ENCODE data around the gene TUBA4B. TPM values are rescaled to one million over a fixed set of nuclear protein-coding genes. Genes with fewer than 3 reads are reported as not detected.

Gene TUBA4B
- total RNA-seq (2021; ENCODE audit: unreplicated experiment) (not detected), Bru-seq, nascent RNA (not detected), BruChase-seq, experiment 1, labeled RNA remaining after a 2-hour chase (not detected), BruChase-seq, experiment 2, labeled RNA remaining after a 6-hour chase (percentile 5 among the genes with signal in this experiment)
- 0.21 TPM for polyA plus RNA-seq (2012; ENCODE audit: insufficient read length)
- long read RNA-seq = 0 reads

DNA sequence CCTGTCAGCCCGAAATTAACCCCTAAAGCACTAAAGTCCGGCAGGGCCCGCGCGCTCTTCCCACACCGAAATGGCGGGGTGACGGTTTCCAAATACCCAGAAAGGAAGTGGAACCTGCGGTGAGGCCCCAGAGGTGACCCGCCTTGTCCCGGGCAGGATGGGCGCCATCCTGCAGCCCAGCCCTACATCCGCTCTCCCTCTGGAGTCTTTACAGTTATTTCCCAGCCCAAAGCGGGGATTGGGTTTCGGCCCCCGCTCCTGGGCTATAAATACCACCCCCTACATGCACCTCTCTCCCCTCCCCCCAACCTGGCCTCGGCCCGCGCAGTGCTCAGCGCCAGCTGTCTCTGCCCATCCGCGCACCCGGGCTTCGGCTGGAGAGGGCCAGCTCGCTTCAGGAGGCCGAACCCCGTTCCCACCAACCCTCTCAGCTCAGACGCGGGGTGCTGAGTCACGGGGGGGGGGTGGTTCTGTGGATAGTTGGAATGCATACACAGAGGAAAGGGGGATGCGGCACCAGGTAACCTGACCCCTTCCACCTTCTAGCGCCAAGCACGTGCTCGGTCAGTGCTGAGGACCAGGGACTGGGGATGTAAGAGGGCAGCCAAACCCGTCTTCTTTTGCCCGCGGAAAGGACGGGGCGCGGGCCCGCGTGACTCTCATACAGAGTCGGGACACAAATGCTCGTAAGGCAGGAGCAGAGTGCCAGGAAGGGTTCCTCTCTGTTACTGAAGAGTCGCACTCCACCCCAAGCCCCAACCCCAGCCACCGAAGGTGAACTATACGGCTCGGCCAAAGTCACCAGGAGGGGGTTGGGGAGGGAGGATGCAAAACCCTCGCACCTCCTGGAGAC lies at the start of gene TUBA4B:
Gene TUBA4B (plus strand): TSS at position 344 of the 853 bp plus-strand sequence. CDS start 165 bp downstream, at position 509.
- Histone ChIP-seq H3K27ac (ENCODE audit: low read length) (no peak within 1 kb of the TSS), H3K9me3 (ENCODE audit: control insufficient read depth, insufficient read depth, low read depth, low read length) (no peaks in the 10 kb centered on the region), H3K4me3 (ENCODE audit: low read depth in 2 of 2, low read length in 2 of 2) (peak within 1 kb of the TSS; percentile 49 to 68), H3K36me3 (ENCODE audit: control insufficient read depth, insufficient read depth, low read length) (no peaks in the 10 kb centered on the region; the same call in 1 of the 2 replicates), H3K27me3 (ENCODE audit: control insufficient read depth, insufficient read depth, low read length) (peaks cover 8% of the 10 kb centered on the region), H3K4me1 (ENCODE audit: control insufficient read depth, insufficient read depth, low read length) (peaks cover 34% of the 10 kb centered on the region)
- intact Hi-C loops (cut with micrococcal nuclease; ENCODE audit: unreplicated experiment) (no loop called here), in situ Hi-C loops (cut with HindIII; ENCODE audit: low pct_unique_long_range_greater_than_20kb, low sequenced_read_pairs) (no loop called here)
- no TSS peak for BruUV-seq (replicated peaks)
- CTCF ChIA-PET = interaction anchor here (0.6 to 1.0 kb wide), 4 partner anchors 9 to 273 kb away, joined by 4 to 14 read pairs (median 6); no protein-coding TSS in a partner anchor
- peak; percentile 47 for ATAC-seq
- POLR2A ChIA-PET = interaction anchor here (0.6 kb wide), 1 partner anchor 21 kb away, joined by 5 read pairs; no protein-coding TSS in a partner anchor
- DNase-seq (ENCODE audit: low read depth, low spot score) = no peak
- TF ChIP-seq TCF7L2 (IDR thresholded peaks at IDR 0.05; ENCODE audit: low read depth, low read length) = no peak

DNA sequence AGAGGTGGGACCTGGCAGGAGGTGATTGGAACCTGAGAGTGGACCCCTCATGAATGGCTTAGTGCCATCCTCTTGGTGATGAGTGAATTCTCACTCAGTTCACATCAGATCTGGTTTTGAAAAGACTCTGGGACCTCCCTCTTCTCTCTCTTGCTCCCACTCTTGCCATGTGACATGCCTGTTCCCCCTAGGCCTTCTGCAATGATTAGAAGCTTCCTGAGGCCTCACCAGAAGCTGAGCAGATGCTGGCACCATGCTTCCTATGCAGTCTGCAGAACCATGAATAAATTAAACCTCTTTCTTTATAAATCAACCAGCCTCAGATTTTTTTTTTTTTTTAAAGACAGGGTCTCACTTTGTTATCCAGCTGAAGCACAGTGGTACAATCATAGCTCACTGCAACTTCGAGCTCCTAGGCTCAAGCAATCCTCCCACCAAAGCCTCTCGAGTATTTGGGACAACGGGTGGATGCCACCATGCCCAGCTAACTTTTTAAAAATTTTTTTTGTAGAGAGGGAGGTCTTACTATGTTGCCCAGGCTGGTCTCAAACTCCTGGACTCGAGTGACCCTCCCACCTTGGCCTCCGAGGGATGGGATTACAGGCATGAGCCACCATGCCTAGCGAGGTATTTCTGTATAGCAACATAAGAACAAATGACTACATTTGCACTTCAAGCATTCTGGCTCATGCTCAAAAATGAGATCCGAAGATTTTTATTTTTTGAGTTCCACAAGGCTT lies 48.4 kb upstream of the TUBA4B start:
- Histone ChIP-seq H3K27ac (ENCODE audit: low read length) (no peak overlapping the region), H3K9me3 (ENCODE audit: control insufficient read depth, insufficient read depth, low read depth, low read length) (no peaks in the 10 kb centered on the region), H3K4me3 (ENCODE audit: low read depth in 2 of 2, low read length in 2 of 2) (no peak overlapping the region), H3K36me3 (ENCODE audit: control insufficient read depth, insufficient read depth, low read length) (0 out of 2 replicates have a peak, but pooled peaks cover 2% of the 10 kb centered on the region), H3K4me1 (ENCODE audit: control insufficient read depth, insufficient read depth, low read length) (peaks cover 16% of the 10 kb centered on the region), H3K27me3 (ENCODE audit: control insufficient read depth, insufficient read depth, low read length) (no peaks in the 10 kb centered on the region)
- intact Hi-C loops (cut with micrococcal nuclease; ENCODE audit: unreplicated experiment) (no loop called here), in situ Hi-C loops (cut with HindIII; ENCODE audit: low pct_unique_long_range_greater_than_20kb, low sequenced_read_pairs) (no loop called here)
- POLR2A ChIA-PET = no interaction called here
- TF ChIP-seq, protein P1, sequence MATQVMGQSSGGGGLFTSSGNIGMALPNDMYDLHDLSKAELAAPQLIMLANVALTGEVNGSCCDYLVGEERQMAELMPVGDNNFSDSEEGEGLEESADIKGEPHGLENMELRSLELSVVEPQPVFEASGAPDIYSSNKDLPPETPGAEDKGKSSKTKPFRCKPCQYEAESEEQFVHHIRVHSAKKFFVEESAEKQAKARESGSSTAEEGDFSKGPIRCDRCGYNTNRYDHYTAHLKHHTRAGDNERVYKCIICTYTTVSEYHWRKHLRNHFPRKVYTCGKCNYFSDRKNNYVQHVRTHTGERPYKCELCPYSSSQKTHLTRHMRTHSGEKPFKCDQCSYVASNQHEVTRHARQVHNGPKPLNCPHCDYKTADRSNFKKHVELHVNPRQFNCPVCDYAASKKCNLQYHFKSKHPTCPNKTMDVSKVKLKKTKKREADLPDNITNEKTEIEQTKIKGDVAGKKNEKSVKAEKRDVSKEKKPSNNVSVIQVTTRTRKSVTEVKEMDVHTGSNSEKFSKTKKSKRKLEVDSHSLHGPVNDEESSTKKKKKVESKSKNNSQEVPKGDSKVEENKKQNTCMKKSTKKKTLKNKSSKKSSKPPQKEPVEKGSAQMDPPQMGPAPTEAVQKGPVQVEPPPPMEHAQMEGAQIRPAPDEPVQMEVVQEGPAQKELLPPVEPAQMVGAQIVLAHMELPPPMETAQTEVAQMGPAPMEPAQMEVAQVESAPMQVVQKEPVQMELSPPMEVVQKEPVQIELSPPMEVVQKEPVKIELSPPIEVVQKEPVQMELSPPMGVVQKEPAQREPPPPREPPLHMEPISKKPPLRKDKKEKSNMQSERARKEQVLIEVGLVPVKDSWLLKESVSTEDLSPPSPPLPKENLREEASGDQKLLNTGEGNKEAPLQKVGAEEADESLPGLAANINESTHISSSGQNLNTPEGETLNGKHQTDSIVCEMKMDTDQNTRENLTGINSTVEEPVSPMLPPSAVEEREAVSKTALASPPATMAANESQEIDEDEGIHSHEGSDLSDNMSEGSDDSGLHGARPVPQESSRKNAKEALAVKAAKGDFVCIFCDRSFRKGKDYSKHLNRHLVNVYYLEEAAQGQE (IDR thresholded peaks at IDR 0.05; ENCODE audit: insufficient read depth in 1 of 2, low read depth in 2 of 2, low read length in 1 of 2) = no peak
- TF ChIP-seq SIN3A (IDR thresholded peaks at IDR 0.05; ENCODE audit: borderline replicate concordance, insufficient read depth, low read depth, low read length) (no peak), TCF7L2 (IDR thresholded peaks at IDR 0.05; ENCODE audit: low read depth, low read length) (no peak)
- TF ChIP-seq, protein P2, sequence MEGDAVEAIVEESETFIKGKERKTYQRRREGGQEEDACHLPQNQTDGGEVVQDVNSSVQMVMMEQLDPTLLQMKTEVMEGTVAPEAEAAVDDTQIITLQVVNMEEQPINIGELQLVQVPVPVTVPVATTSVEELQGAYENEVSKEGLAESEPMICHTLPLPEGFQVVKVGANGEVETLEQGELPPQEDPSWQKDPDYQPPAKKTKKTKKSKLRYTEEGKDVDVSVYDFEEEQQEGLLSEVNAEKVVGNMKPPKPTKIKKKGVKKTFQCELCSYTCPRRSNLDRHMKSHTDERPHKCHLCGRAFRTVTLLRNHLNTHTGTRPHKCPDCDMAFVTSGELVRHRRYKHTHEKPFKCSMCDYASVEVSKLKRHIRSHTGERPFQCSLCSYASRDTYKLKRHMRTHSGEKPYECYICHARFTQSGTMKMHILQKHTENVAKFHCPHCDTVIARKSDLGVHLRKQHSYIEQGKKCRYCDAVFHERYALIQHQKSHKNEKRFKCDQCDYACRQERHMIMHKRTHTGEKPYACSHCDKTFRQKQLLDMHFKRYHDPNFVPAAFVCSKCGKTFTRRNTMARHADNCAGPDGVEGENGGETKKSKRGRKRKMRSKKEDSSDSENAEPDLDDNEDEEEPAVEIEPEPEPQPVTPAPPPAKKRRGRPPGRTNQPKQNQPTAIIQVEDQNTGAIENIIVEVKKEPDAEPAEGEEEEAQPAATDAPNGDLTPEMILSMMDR (IDR thresholded peaks at IDR 0.05) = no peak
- ATAC-seq = no peak
- CTCF ChIA-PET = no interaction called here
- DNase-seq (ENCODE audit: low read depth, low spot score) = no peak
- BruUV-seq (replicated peaks) = no TSS peak

All from Panc1 (cell line).